GM12873 (cell line): Measurements from ENCODE around the gene RPS6KA1.

Experiments
- CTCF ChIP-seq: IDR thresholded peaks from 2 replicates; pipeline ENCODE4 v1.5.1; 2012; ENCODE audit warnings: low read depth, mild to moderate bottlenecking, moderate library complexity, low read length, control low read depth; ENCODE audit not compliant: insufficient read depth; ENCODE audit errors: missing control alignments

The RPS6KA1 gene

GRCh38 chr1:26574018-26574417 lies 44.5 kb downstream of the RPS6KA1 start:
- TF ChIP-seq CTCF = no peak

- TF ChIP-seq CTCF = no peak
Measured at GRCh38 chr1:26574719-26575251, 45.2 kb downstream of the RPS6KA1 start.

- TF ChIP-seq CTCF = no peak
Measured at GRCh38 chr1:26575348-26575747, 45.8 kb downstream of the RPS6KA1 start.

GRCh38 chr1:26578167-26578566 lies 48.6 kb downstream of the RPS6KA1 start:
- TF ChIP-seq CTCF = no peak

- TF ChIP-seq CTCF = no peak
Measured at GRCh38 chr1:26579681-26580111, 50.1 kb downstream of the RPS6KA1 start.

- TF ChIP-seq CTCF = no peak
Measured at GRCh38 chr1:26580116-26580515, 50.6 kb downstream of the RPS6KA1 start.

GRCh38 chr1:26581287-26581651 lies 51.7 kb downstream of the RPS6KA1 start:
- no peak for TF ChIP-seq CTCF
